ENCODE measurements around the gene GCAT. TPM values are rescaled to one million over a fixed set of nuclear protein-coding genes. Genes with fewer than 3 reads are reported as not detected.

Gene GCAT
- total and polyA plus RNA-seq, 9 of the 15 experiments (the other 6 are each of a cell fraction or from before 2014, with no cell fraction given) = 1.9 to 69.9 (median 26.4) TPM

- TF ChIP-seq, protein P1, sequence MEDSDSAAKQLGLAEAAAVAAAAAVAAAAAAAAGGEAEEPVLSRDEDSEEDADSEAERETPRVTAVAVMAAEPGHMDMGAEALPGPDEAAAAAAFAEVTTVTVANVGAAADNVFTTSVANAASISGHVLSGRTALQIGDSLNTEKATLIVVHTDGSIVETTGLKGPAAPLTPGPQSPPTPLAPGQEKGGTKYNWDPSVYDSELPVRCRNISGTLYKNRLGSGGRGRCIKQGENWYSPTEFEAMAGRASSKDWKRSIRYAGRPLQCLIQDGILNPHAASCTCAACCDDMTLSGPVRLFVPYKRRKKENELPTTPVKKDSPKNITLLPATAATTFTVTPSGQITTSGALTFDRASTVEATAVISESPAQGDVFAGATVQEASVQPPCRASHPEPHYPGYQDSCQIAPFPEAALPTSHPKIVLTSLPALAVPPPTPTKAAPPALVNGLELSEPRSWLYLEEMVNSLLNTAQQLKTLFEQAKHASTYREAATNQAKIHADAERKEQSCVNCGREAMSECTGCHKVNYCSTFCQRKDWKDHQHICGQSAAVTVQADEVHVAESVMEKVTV (CRISPR knock-in tag; IDR thresholded peaks at IDR 0.05) = no peak
- TF ChIP-seq ZNF324 (CRISPR knock-in tag; IDR thresholded peaks at IDR 0.05) = no peak
- no peak for TF ChIP-seq MCM3 (IDR thresholded peaks at IDR 0.05)
- TF ChIP-seq ZNF586 (CRISPR knock-in tag; conservative IDR thresholded peaks at IDR 0.05) = no peak
- TF ChIP-seq ZNF592 (IDR thresholded peaks at IDR 0.05) = peak; percentile 63; the same call in 1 of the 2 replicates
- peak; percentile 75 for TF ChIP-seq RBFOX2 (IDR thresholded peaks at IDR 0.05; ENCODE audit: low read depth, low read length)
- no peak; the same call in 1 of the 2 replicates for TF ChIP-seq MAX (CRISPR knock-in tag; IDR thresholded peaks at IDR 0.05)
- TF ChIP-seq ZKSCAN8 (CRISPR knock-in tag; IDR thresholded peaks at IDR 0.05) = peak; percentile 13; the same call in 1 of the 2 replicates
- TF ChIP-seq ELF2 (CRISPR knock-in tag; IDR thresholded peaks at IDR 0.05) = no peak
- no peak for TF ChIP-seq POLR2AphosphoS5 (IDR thresholded peaks at IDR 0.05; ENCODE audit: control insufficient read depth, insufficient read depth, low read depth, low read length)
- no peak for TF ChIP-seq FOS (IDR thresholded peaks at IDR 0.05; ENCODE audit: extremely low read depth, insufficient read length)
- TF ChIP-seq AFF4 (CRISPR knock-in tag; IDR thresholded peaks at IDR 0.05) = no peak
- TF ChIP-seq PHTF2 (CRISPR knock-in tag; IDR thresholded peaks at IDR 0.05) = no peak
- no peak for TF ChIP-seq TGIF2 (CRISPR knock-in tag; IDR thresholded peaks at IDR 0.05)
- TF ChIP-seq XRCC5 (IDR thresholded peaks at IDR 0.05; ENCODE audit: low read depth, low read length) = no peak
- no peak for TF ChIP-seq CBFA2T3 (IDR thresholded peaks at IDR 0.05)
- no peak for TF ChIP-seq CCAR2 (IDR thresholded peaks at IDR 0.05; ENCODE audit: low read depth, low read length)
These were observed 3.9 kb upstream of the GCAT start (continued) for GRCh38 chr22:37803639-37804351.
